HL-60 (cell line): ENCODE results near the gene ADSS1.

Experiments
- CTCF ChIP-seq: IDR thresholded peaks from one replicate; pipeline ENCODE4 v1.5.1; 2011; ENCODE audit warnings: low read length, control low read depth, inconsistent platforms; ENCODE audit not compliant: insufficient read depth
- GABPA ChIP-seq: IDR thresholded peaks from 2 replicates; pipeline ENCODE4 v1.6.1; 2012; ENCODE audit warnings: low read depth
- REST ChIP-seq: IDR thresholded peaks from 2 replicates; pipeline ENCODE4 v1.6.1; 2012; ENCODE audit warnings: low read depth; ENCODE audit not compliant: insufficient replicate concordance
- SPI1 ChIP-seq: IDR thresholded peaks from 2 replicates; pipeline ENCODE4 v1.6.1; 2012; ENCODE audit warnings: low read depth, mild to moderate bottlenecking, borderline replicate concordance

- TF ChIP-seq CTCF = no peak
- TF ChIP-seq GABPA = no peak
- no peak for TF ChIP-seq REST
- TF ChIP-seq SPI1 = no peak
Observed at GRCh38 chr14:104706733-104707607, 17.1 kb upstream of the ADSS1 start.
